Right lobe of liver (tissue), 4 donors: ENCODE data around the gene INKA1.

Experiments used
- POLR2A ChIP-seq: fragments of 450-650 bp; IDR thresholded peaks from one replicate; pipeline ENCODE4 v1.6.1; 2017; ENCODE audit warnings: antibody characterized with exemption, mild to moderate bottlenecking
- TF ChIP-seq, protein P1 (sequence below), 4 donors: fragments of 200-600 bp in 3 of 4; fragments of 450-650 bp in 1 of 4; IDR thresholded peaks; one replicate each; pipeline versions ENCODE4 v1.5.1 to v1.8.0; 2016 to 2022; ENCODE audit warnings: antibody characterized with exemption in 4 of 4, mild to moderate bottlenecking in 2 of 4
- donor health status: DM: no; HTN: no; CAD: no.
- donor health status: DM: no; HTN: no; CAD: no.
- donor health status: DM: no; HTN: yes; CAD: no.

DNA sequence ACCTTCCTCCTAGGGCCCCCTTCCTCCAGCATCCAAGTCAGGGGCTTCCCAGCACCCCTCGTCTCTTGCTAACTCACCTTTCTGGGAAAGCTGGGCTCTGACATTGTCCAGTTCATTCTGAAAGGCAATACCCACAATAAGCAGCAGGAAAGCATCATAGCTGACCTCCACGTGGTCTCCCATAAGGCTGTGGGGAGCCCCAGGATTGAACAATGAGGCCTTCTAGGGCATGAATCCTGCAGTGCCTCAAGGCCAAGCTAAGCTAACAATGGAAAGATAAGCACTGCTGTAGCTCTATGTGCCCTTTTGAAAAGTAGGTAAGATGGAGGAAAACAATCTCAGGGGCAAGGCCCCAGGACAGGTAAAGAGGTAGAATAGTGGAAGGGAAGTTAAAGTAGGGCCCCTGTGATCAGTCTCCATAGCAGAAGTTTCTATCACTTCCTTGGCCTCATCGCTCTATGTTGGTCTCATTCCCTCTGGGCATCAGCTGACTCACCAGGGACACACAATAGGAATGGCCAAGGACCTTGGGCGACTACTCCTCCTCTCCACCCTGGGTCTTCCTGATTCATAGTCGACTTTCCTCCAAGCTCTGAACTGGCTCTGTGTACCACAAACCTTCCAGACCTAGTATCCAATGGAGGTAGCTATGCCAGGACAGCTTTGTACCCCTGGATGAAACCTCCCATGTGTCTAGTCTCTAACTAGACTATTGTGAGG, 41.6 kb downstream of the INKA1 start:
- TF ChIP-seq POLR2A: no peak
- TF ChIP-seq, protein P1, sequence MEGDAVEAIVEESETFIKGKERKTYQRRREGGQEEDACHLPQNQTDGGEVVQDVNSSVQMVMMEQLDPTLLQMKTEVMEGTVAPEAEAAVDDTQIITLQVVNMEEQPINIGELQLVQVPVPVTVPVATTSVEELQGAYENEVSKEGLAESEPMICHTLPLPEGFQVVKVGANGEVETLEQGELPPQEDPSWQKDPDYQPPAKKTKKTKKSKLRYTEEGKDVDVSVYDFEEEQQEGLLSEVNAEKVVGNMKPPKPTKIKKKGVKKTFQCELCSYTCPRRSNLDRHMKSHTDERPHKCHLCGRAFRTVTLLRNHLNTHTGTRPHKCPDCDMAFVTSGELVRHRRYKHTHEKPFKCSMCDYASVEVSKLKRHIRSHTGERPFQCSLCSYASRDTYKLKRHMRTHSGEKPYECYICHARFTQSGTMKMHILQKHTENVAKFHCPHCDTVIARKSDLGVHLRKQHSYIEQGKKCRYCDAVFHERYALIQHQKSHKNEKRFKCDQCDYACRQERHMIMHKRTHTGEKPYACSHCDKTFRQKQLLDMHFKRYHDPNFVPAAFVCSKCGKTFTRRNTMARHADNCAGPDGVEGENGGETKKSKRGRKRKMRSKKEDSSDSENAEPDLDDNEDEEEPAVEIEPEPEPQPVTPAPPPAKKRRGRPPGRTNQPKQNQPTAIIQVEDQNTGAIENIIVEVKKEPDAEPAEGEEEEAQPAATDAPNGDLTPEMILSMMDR (IDR thresholded peaks at IDR 0.05): no peak
